ENCODE measurements around the gene PON1. TPM values are rescaled to one million over a fixed set of nuclear protein-coding genes. Genes with fewer than 3 reads are reported as not detected.

The PON1 gene
- polyA plus RNA-seq, 1 donor (not counting 4 experiments of a cell fraction or from before 2014, with no cell fraction given), result not detected

- Histone ChIP-seq H3K9me1 (ENCODE audit: control insufficient read depth, extremely low read depth, insufficient read depth, low read length) (no peaks in the 10 kb centered on the region), H3K36me3 (ENCODE audit: control insufficient read depth in 2 of 2, extremely low read depth in 1 of 2, insufficient read depth in 2 of 2, low read length in 2 of 2) (no peaks in the 10 kb centered on the region), H3K9me3 (ENCODE audit: control insufficient read depth, low read depth, low read length) (no peaks in the 10 kb centered on the region), H3K4me1 (ENCODE audit: control insufficient read depth, extremely low read depth, insufficient read depth, low read length) (no peaks in the 10 kb centered on the region), H3K4me3 (ENCODE audit: control insufficient read depth in 2 of 3, extremely low read depth in 1 of 3, insufficient read depth in 2 of 3, low read depth in 1 of 3, low read length in 3 of 3) (no peak overlapping the region), H2AFZ (ENCODE audit: control insufficient read depth, low read length) (no peak overlapping the region), H3K27ac (ENCODE audit: control insufficient read depth, insufficient read depth, low read length) (no peak overlapping the region), H3K9ac (ENCODE audit: control insufficient read depth, extremely low read depth, insufficient read depth, low read length) (no peak overlapping the region), H3K27me3 (ENCODE audit: control insufficient read depth, extremely low read depth, insufficient read depth, low read length) (no peaks in the 10 kb centered on the region), H3K79me2 (ENCODE audit: control insufficient read depth, insufficient read depth, low read length) (no peaks in the 10 kb centered on the region), H4K20me1 (ENCODE audit: control insufficient read depth, extremely low read depth, insufficient read depth, low read length) (no peaks in the 10 kb centered on the region), H3K4me2 (ENCODE audit: control insufficient read depth, extremely low read depth, insufficient read depth, low read depth, low read length) (no peak overlapping the region)
- dilution Hi-C loops (cut with MboI; ENCODE audit: extremely low pct_ligation_motif_present, low sequenced_read_pairs), result no loop called here
- TF ChIP-seq EZH2 (IDR thresholded peaks at IDR 0.05; ENCODE audit: low read length) (no peak), CTCF (optimal IDR thresholded peaks at IDR 0.05 in 1 of 3, IDR thresholded peaks at IDR 0.05 in 1 of 3, conservative IDR thresholded peaks at IDR 0.05 in 1 of 3; ENCODE audit: extremely low read depth in 1 of 3, insufficient read depth in 2 of 3, low read length in 3 of 3) (no peak)
- DNase-seq (ENCODE audit: low read depth, low spot score) (no peak), FAIRE-seq (no peak)
These were observed 61.5 kb downstream of the PON1 start for GRCh38 chr7:95262875-95263274.

- H3K36me3 ChIP-seq (ENCODE audit: control insufficient read depth in 2 of 2, extremely low read depth in 1 of 2, insufficient read depth in 2 of 2, low read length in 2 of 2), result no peaks in the 10 kb centered on the region
- no peak overlapping the region for H3K4me3 ChIP-seq (ENCODE audit: control insufficient read depth in 2 of 3, extremely low read depth in 1 of 3, insufficient read depth in 2 of 3, low read depth in 1 of 3, low read length in 3 of 3)
- H3K79me2 ChIP-seq (ENCODE audit: control insufficient read depth, insufficient read depth, low read length), result no peaks in the 10 kb centered on the region
- H3K4me1 ChIP-seq (ENCODE audit: control insufficient read depth, extremely low read depth, insufficient read depth, low read length), result no peaks in the 10 kb centered on the region
- FAIRE-seq, result no peak
- no peaks in the 10 kb centered on the region for H3K27me3 ChIP-seq (ENCODE audit: control insufficient read depth, extremely low read depth, insufficient read depth, low read length)
- H3K9me3 ChIP-seq (ENCODE audit: control insufficient read depth, low read depth, low read length), result no peaks in the 10 kb centered on the region
- dilution Hi-C loops (cut with MboI; ENCODE audit: extremely low pct_ligation_motif_present, low sequenced_read_pairs), result no loop called here
- no peak overlapping the region for H3K9ac ChIP-seq (ENCODE audit: control insufficient read depth, extremely low read depth, insufficient read depth, low read length)
- no peaks in the 10 kb centered on the region for H3K9me1 ChIP-seq (ENCODE audit: control insufficient read depth, extremely low read depth, insufficient read depth, low read length)
- no peak overlapping the region for H3K4me2 ChIP-seq (ENCODE audit: control insufficient read depth, extremely low read depth, insufficient read depth, low read depth, low read length)
- no peak overlapping the region for H3K27ac ChIP-seq (ENCODE audit: control insufficient read depth, insufficient read depth, low read length)
- no peak for DNase-seq (ENCODE audit: low read depth, low spot score)
- no peak overlapping the region for H2AFZ ChIP-seq (ENCODE audit: control insufficient read depth, low read length)
- no peaks in the 10 kb centered on the region for H4K20me1 ChIP-seq (ENCODE audit: control insufficient read depth, extremely low read depth, insufficient read depth, low read length)
- no peak for TF ChIP-seq EZH2 (IDR thresholded peaks at IDR 0.05; ENCODE audit: low read length)
- TF ChIP-seq CTCF (optimal IDR thresholded peaks at IDR 0.05 in 1 of 3, IDR thresholded peaks at IDR 0.05 in 1 of 3, conservative IDR thresholded peaks at IDR 0.05 in 1 of 3; ENCODE audit: extremely low read depth in 1 of 3, insufficient read depth in 2 of 3, low read length in 3 of 3), result no peak
These were observed 62.4 kb downstream of the PON1 start for GRCh38 chr7:95261895-95262415.

All from keratinocyte (primary cell).